ENCODE measurements around the gene CLDN4. TPM values are rescaled to one million over a fixed set of nuclear protein-coding genes. Genes with fewer than 3 reads are reported as not detected.

CLDN4 gene
- total RNA-seq, 1 donor from 2014 or later: 0.54 TPM

GRCh38 chr7:73822319-73823173 is 8.2 kb upstream of the CLDN4 start:
- peaks cover 2% of the 10 kb centered on the region for H3K9me3 Mint-ChIP-seq (ENCODE audit: unreplicated experiment)
- peaks cover 13% of the 10 kb centered on the region for H3K27me3 Mint-ChIP-seq (ENCODE audit: unreplicated experiment)
- no peaks in the 10 kb centered on the region for H3K36me3 Mint-ChIP-seq (ENCODE audit: unreplicated experiment)
- no peak for DNase-seq
- H3K4me3 Mint-ChIP-seq (ENCODE audit: unreplicated experiment): no peak overlapping the region
- TF ChIP-seq, protein P1, sequence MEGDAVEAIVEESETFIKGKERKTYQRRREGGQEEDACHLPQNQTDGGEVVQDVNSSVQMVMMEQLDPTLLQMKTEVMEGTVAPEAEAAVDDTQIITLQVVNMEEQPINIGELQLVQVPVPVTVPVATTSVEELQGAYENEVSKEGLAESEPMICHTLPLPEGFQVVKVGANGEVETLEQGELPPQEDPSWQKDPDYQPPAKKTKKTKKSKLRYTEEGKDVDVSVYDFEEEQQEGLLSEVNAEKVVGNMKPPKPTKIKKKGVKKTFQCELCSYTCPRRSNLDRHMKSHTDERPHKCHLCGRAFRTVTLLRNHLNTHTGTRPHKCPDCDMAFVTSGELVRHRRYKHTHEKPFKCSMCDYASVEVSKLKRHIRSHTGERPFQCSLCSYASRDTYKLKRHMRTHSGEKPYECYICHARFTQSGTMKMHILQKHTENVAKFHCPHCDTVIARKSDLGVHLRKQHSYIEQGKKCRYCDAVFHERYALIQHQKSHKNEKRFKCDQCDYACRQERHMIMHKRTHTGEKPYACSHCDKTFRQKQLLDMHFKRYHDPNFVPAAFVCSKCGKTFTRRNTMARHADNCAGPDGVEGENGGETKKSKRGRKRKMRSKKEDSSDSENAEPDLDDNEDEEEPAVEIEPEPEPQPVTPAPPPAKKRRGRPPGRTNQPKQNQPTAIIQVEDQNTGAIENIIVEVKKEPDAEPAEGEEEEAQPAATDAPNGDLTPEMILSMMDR (IDR thresholded peaks at IDR 0.05; ENCODE audit: partially characterized antibody, unreplicated experiment): no peak
- H3K27ac Mint-ChIP-seq (ENCODE audit: unreplicated experiment): no peak overlapping the region
- H3K4me1 Mint-ChIP-seq (ENCODE audit: low read depth, unreplicated experiment): peaks cover 1% of the 10 kb centered on the region

- Mint-ChIP-seq H3K4me1 (ENCODE audit: low read depth, unreplicated experiment) (peaks cover 7% of the 10 kb centered on the region), H3K27ac (ENCODE audit: unreplicated experiment) (no peak overlapping the region), H3K4me3 (ENCODE audit: unreplicated experiment) (no peak overlapping the region), H3K27me3 (ENCODE audit: unreplicated experiment) (peaks cover 13% of the 10 kb centered on the region), H3K36me3 (ENCODE audit: unreplicated experiment) (no peaks in the 10 kb centered on the region), H3K9me3 (ENCODE audit: unreplicated experiment) (peaks cover 2% of the 10 kb centered on the region)
- TF ChIP-seq, protein P1 (IDR thresholded peaks at IDR 0.05; ENCODE audit: partially characterized antibody, unreplicated experiment): no peak
- no peak for DNase-seq
These were observed 7.5 kb upstream of the CLDN4 start for GRCh38 chr7:73823257-73823656.

DNA sequence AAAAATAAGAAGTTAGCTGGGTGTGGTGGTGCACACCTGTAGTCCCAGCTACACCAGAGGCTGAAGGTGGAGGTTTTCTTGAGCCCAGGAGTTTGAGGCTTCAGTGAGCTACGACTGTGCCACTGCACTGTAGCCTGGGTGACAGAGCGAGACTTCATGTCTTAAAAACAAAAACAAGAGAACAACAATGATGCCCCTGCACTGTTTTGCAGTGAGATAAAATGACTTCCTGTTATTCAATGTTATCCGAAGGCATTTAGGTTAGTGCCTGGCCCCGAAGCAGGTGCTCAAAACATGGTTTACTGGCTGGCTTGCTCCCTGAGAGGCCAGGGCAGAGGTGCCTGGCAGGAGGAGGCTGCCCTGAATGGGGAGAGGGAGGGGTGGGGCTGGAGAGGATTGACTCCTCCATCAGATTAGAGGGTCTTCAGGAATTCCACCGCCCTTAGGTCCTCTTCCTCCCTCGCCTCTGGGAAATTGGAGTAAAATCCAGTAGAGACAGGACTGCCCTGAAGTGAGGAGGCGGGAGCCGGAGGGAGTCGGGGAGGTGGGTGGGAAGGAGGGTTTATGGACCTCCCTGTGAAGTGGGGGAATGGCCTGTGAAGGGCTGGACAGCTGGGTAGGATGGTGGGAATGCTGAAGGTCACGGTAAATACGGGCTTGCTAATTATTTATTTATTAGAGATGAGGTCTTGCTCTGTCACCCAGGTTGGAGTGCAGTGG is 6.8 kb upstream of the CLDN4 start:
- DNase-seq: no peak
- H3K27ac Mint-ChIP-seq (ENCODE audit: unreplicated experiment): no peak overlapping the region
- no peaks in the 10 kb centered on the region for H3K36me3 Mint-ChIP-seq (ENCODE audit: unreplicated experiment)

DNA sequence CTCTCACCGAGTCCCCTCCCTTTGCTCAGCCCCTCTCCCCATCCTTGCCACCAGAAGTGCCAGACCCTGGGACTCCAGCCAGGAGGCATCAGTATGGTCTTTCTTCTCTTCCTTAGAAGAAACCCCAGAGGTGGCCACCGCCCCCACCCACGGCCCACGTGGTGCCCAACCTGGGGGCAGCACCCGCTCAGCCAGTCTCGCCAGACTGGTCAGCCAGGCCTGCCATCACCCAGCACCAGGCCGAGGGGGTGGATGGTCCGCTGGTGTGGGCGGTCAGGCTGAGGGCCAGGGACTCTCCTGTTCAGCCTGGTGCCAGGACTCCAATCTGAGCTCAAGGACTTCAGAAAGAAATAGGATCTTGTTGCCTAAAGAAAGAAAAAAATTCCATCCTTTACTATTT is 5.8 kb upstream of the CLDN4 start:
- no peak overlapping the region for H3K27ac Mint-ChIP-seq (ENCODE audit: unreplicated experiment)
- no peak overlapping the region for H3K4me3 Mint-ChIP-seq (ENCODE audit: unreplicated experiment)
- H3K27me3 Mint-ChIP-seq (ENCODE audit: unreplicated experiment): peaks cover 11% of the 10 kb centered on the region
- no peaks in the 10 kb centered on the region for H3K36me3 Mint-ChIP-seq (ENCODE audit: unreplicated experiment)
- peaks cover 9% of the 10 kb centered on the region for H3K9me3 Mint-ChIP-seq (ENCODE audit: unreplicated experiment)
- no peak for DNase-seq
- H3K4me1 Mint-ChIP-seq (ENCODE audit: low read depth, unreplicated experiment): peaks cover 8% of the 10 kb centered on the region
- TF ChIP-seq, protein P1 (IDR thresholded peaks at IDR 0.05; ENCODE audit: partially characterized antibody, unreplicated experiment): no peak

More for the DNA sequence above, 6.8 kb upstream of the CLDN4 start:
- H3K4me1 Mint-ChIP-seq (ENCODE audit: low read depth, unreplicated experiment): peaks cover 8% of the 10 kb centered on the region
- peaks cover 13% of the 10 kb centered on the region for H3K27me3 Mint-ChIP-seq (ENCODE audit: unreplicated experiment)
- H3K4me3 Mint-ChIP-seq (ENCODE audit: unreplicated experiment): no peak overlapping the region
- TF ChIP-seq, protein P1 (IDR thresholded peaks at IDR 0.05; ENCODE audit: partially characterized antibody, unreplicated experiment): no peak
- peaks cover 5% of the 10 kb centered on the region for H3K9me3 Mint-ChIP-seq (ENCODE audit: unreplicated experiment)
